HEK293T (cell line): Measurements from ENCODE around the gene SPTBN5.

Experiments
- ARNT ChIP-seq: fragments of 450-650 bp; IDR thresholded peaks from 2 replicates; pipeline ENCODE4 v1.6.1; 2017; ENCODE audit warnings: mild to moderate bottlenecking
- BHLHE40 ChIP-seq: fragments of 450-650 bp; IDR thresholded peaks from 2 replicates; pipeline ENCODE4 v1.6.1; 2016; ENCODE audit warnings: mild to moderate bottlenecking, moderate library complexity, borderline replicate concordance
- ELF4 ChIP-seq: fragments of 450-650 bp; IDR thresholded peaks from 2 replicates; pipeline ENCODE4 v1.6.1; 2017; ENCODE audit warnings: antibody characterized with exemption
- FOXA1 ChIP-seq: fragments of 450-650 bp; IDR thresholded peaks from 2 replicates; pipeline ENCODE4 v1.6.1; 2016; ENCODE audit warnings: mild to moderate bottlenecking
- FOXK2 ChIP-seq: fragments of 450-650 bp; IDR thresholded peaks from 2 replicates; pipeline ENCODE4 v1.6.1; 2016; ENCODE audit warnings: mild to moderate bottlenecking
- FOXM1 ChIP-seq: fragments of 450-650 bp; IDR thresholded peaks from 2 replicates; pipeline ENCODE4 v1.6.1; 2017; ENCODE audit warnings: mild to moderate bottlenecking, borderline replicate concordance
- L3MBTL2 ChIP-seq: fragments of 450-650 bp; conservative IDR thresholded peaks from 2 replicates; pipeline ENCODE4 v1.6.1; 2016; ENCODE audit warnings: mild to moderate bottlenecking
- LEF1 ChIP-seq: fragments of 450-650 bp; IDR thresholded peaks from 2 replicates; pipeline ENCODE4 v1.6.1; 2017; ENCODE audit warnings: mild to moderate bottlenecking, borderline replicate concordance
- NFRKB ChIP-seq: fragments of 450-650 bp; IDR thresholded peaks from 2 replicates; pipeline ENCODE4 v1.6.1; 2016; ENCODE audit warnings: mild to moderate bottlenecking, moderate library complexity
- PKNOX1 ChIP-seq: fragments of 450-650 bp; IDR thresholded peaks from 2 replicates; pipeline ENCODE4 v1.6.1; 2016
- SP1 ChIP-seq: fragments of 450-650 bp; IDR thresholded peaks from 2 replicates; pipeline ENCODE4 v1.6.1; 2017
- SUZ12 ChIP-seq: fragments of 450-650 bp; IDR thresholded peaks from 2 replicates; pipeline ENCODE4 v1.6.1; 2016; ENCODE audit warnings: mild to moderate bottlenecking
- TARDBP ChIP-seq: fragments of 450-650 bp; IDR thresholded peaks from 2 replicates; pipeline ENCODE4 v1.6.1; 2016
- ZNF384 ChIP-seq: fragments of 450-650 bp; IDR thresholded peaks from 2 replicates; pipeline ENCODE4 v1.6.1; 2016

GRCh38 chr15:41878355-41878699 is 15.5 kb downstream of the SPTBN5 start:
- TF ChIP-seq TARDBP (no peak), FOXA1 (no peak), NFRKB (no peak), ELF4 (no peak), FOXM1 (no peak), BHLHE40 (no peak), SP1 (no peak), PKNOX1 (no peak), ZNF384 (no peak), FOXK2 (no peak), ARNT (no peak), LEF1 (no peak), L3MBTL2 (no peak), SUZ12 (no peak)
